HUES48 (cell line): ENCODE results near the gene NFIB.

Experiments
- H3K27ac ChIP-seq: one replicate; pipeline ENCODE4 v1.7.0; 2013; ENCODE audit warnings: low read depth, low read length, inconsistent platforms
- H3K27me3 ChIP-seq: 2 replicates; pipeline ENCODE4 v1.6.1; 2013; ENCODE audit warnings: mild to moderate bottlenecking, low read length; ENCODE audit not compliant: control insufficient read depth, insufficient read depth
- H3K36me3 ChIP-seq: 2 replicates; pipeline ENCODE4 v1.6.1; 2013; ENCODE audit warnings: low read length; ENCODE audit not compliant: control insufficient read depth, insufficient read depth
- H3K4me1 ChIP-seq: 2 replicates; pipeline ENCODE4 v1.6.1; 2013; ENCODE audit warnings: mild to moderate bottlenecking, low read length; ENCODE audit not compliant: control insufficient read depth, insufficient read depth
- H3K4me3 ChIP-seq: 2 replicates; pipeline ENCODE4 v1.5.1; 2013; ENCODE audit warnings: mild to moderate bottlenecking, low read depth, low read length
- H3K9ac ChIP-seq: 2 replicates; pipeline ENCODE4 v1.6.1; 2013; ENCODE audit warnings: mild to moderate bottlenecking, low read depth, low read length, moderate library complexity
- H3K9me3 ChIP-seq: 2 replicates; pipeline ENCODE4 v1.6.1; 2013; ENCODE audit warnings: low read length; ENCODE audit not compliant: control insufficient read depth, insufficient read depth

NFIB gene

DNA sequence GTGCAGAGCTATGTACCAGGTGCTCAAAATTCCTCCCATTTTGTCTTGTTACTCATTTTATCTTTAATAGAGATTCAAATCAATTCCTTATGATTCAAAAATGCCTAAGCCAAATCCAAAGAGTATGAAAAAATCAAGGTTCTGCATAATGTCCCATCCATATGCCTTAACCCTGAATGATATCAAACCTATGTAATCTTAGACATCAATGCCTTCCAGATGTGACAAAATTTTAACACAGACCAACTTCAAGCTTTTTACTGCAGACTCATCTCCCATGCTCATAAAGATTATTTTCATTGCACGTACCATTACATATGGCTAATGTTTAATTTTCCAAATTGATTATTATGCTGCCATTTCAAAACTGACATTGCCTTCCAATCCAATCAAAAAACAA, 122.4 kb downstream of the NFIB start:
- Histone ChIP-seq H3K9ac (no peak overlapping the region), H3K27me3 (no peaks in the 10 kb centered on the region), H3K4me3 (no peak overlapping the region), H3K36me3 (no peaks in the 10 kb centered on the region), H3K27ac (no peak overlapping the region), H3K4me1 (peaks cover 9% of the 10 kb centered on the region; the same call in 1 of the 2 replicates), H3K9me3 (no peaks in the 10 kb centered on the region)

- no peak overlapping the region for H3K27ac ChIP-seq
- no peaks in the 10 kb centered on the region for H3K9me3 ChIP-seq
- H3K4me1 ChIP-seq = peaks cover 9% of the 10 kb centered on the region; the same call in 1 of the 2 replicates
- H3K9ac ChIP-seq = no peak overlapping the region
- no peaks in the 10 kb centered on the region for H3K27me3 ChIP-seq
- H3K4me3 ChIP-seq = no peak overlapping the region
- H3K36me3 ChIP-seq = no peaks in the 10 kb centered on the region
Measured at GRCh38 chr9:14190240-14190639, 123.7 kb downstream of the NFIB start.

DNA sequence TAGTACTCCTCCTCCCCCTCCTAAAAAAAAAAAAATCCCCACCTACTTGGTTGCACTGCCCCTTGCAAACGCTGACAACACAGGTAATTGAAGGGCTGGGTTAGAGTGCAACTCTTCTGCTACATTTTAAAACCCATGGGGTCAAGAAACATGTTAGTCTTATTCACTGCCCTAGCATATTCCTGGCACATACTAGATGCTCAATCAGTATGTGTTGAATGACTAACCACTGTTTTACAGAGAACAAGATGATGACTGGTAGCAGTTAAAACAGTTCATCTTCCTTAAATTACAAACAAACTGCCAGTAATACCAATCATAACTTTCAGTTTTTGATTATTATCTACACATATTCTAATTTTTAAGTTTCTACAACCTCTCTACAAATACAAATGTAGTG, 124.4 kb downstream of the NFIB start:
- no peak overlapping the region for H3K9ac ChIP-seq
- no peaks in the 10 kb centered on the region for H3K9me3 ChIP-seq
- H3K27ac ChIP-seq = no peak overlapping the region
- H3K36me3 ChIP-seq = no peaks in the 10 kb centered on the region
- peaks cover 9% of the 10 kb centered on the region; the same call in 1 of the 2 replicates for H3K4me1 ChIP-seq
- no peaks in the 10 kb centered on the region for H3K27me3 ChIP-seq
- no peak overlapping the region for H3K4me3 ChIP-seq

GRCh38 chr9:14189146-14189545, 124.8 kb downstream of the NFIB start:
- Histone ChIP-seq H3K27ac (no peak overlapping the region), H3K27me3 (no peaks in the 10 kb centered on the region), H3K4me3 (no peak overlapping the region), H3K36me3 (no peaks in the 10 kb centered on the region), H3K9ac (no peak overlapping the region), H3K9me3 (no peaks in the 10 kb centered on the region), H3K4me1 (peaks cover 9% of the 10 kb centered on the region; the same call in 1 of the 2 replicates)

GRCh38 chr9:14188538-14188937, 125.4 kb downstream of the NFIB start:
- peaks cover 9% of the 10 kb centered on the region; the same call in 1 of the 2 replicates for H3K4me1 ChIP-seq
- no peak overlapping the region for H3K4me3 ChIP-seq
- no peaks in the 10 kb centered on the region for H3K36me3 ChIP-seq
- no peaks in the 10 kb centered on the region for H3K27me3 ChIP-seq
- H3K9ac ChIP-seq = no peak overlapping the region
- no peak overlapping the region for H3K27ac ChIP-seq
- no peaks in the 10 kb centered on the region for H3K9me3 ChIP-seq

DNA sequence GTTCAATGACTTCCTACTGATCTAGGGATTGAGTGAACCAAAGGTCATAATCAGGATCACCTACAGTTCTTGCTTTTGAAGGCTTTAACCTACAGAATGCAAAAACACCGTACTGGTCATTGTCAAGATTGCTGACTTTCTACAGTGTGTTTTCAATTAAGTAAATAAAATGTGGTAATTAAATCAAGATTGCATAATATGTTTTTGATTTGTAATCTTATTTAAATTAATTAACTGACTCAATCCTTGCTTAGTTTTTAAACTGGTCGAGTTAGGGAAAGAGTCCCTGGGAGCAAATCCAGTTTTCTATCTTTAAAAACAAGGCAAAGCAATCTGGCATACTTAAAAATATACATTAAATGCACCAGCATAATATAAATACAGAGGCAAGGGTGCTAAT, 125.9 kb downstream of the NFIB start:
- Histone ChIP-seq H3K4me1 (peaks cover 9% of the 10 kb centered on the region; the same call in 1 of the 2 replicates), H3K9me3 (no peaks in the 10 kb centered on the region), H3K9ac (no peak overlapping the region), H3K27me3 (no peaks in the 10 kb centered on the region), H3K36me3 (no peaks in the 10 kb centered on the region), H3K27ac (no peak overlapping the region), H3K4me3 (no peak overlapping the region)

GRCh38 chr9:14186096-14186495, 127.8 kb downstream of the NFIB start:
- no peaks in the 10 kb centered on the region for H3K36me3 ChIP-seq
- no peak overlapping the region for H3K9ac ChIP-seq

GRCh38 chr9:14185016-14185415, 128.9 kb downstream of the NFIB start:
- Histone ChIP-seq H3K36me3 (no peaks in the 10 kb centered on the region), H3K9me3 (no peaks in the 10 kb centered on the region), H3K27ac (no peak overlapping the region), H3K27me3 (no peaks in the 10 kb centered on the region), H3K4me1 (peaks cover 4% of the 10 kb centered on the region; the same call in 1 of the 2 replicates), H3K4me3 (no peak overlapping the region), H3K9ac (no peak overlapping the region)

More at GRCh38 chr9:14186096-14186495, 127.8 kb downstream of the NFIB start:
- Histone ChIP-seq H3K27me3 (no peaks in the 10 kb centered on the region), H3K27ac (no peak overlapping the region), H3K4me3 (no peak overlapping the region), H3K9me3 (no peaks in the 10 kb centered on the region), H3K4me1 (peaks cover 4% of the 10 kb centered on the region; the same call in 1 of the 2 replicates)

GRCh38 chr9:14183001-14183400, 130.9 kb downstream of the NFIB start:
- Histone ChIP-seq H3K27me3 (no peaks in the 10 kb centered on the region), H3K4me3 (no peak overlapping the region), H3K36me3 (no peaks in the 10 kb centered on the region), H3K9ac (no peak overlapping the region), H3K9me3 (no peaks in the 10 kb centered on the region), H3K27ac (no peak overlapping the region), H3K4me1 (peaks cover 4% of the 10 kb centered on the region; the same call in 1 of the 2 replicates)

- Histone ChIP-seq H3K9ac (no peak overlapping the region), H3K36me3 (no peaks in the 10 kb centered on the region), H3K9me3 (no peaks in the 10 kb centered on the region), H3K4me3 (no peak overlapping the region), H3K27me3 (no peaks in the 10 kb centered on the region), H3K4me1 (no peaks in the 10 kb centered on the region), H3K27ac (no peak overlapping the region)
Measured at GRCh38 chr9:14180960-14181537, 132.9 kb downstream of the NFIB start.

- Histone ChIP-seq H3K4me3 (no peak overlapping the region), H3K27me3 (no peaks in the 10 kb centered on the region), H3K27ac (no peak overlapping the region), H3K9ac (no peak overlapping the region), H3K4me1 (no peaks in the 10 kb centered on the region), H3K36me3 (no peaks in the 10 kb centered on the region), H3K9me3 (no peaks in the 10 kb centered on the region)
Measured at GRCh38 chr9:14180093-14180959, 133.6 kb downstream of the NFIB start.
